ENCODE data around the gene SUGCT.

DNA sequence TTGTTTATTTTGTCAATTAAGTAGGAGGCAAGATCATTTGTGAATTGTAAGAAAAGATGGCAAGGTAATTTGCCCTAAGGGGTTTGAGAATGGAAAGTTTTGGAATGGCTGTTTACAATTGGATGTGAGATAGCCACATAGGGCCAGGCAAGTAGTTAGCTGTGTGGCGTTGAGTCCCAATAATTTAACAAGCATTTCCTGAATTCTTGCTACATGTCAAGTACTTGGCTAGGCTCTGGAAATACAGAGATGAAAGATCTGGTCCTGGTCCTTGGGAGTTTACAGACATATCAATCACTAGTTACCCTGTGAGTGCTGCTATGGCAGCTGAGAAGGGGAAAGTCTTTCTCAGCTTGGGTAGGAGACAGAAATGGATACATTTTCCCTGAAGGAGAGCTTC is 401.6 kb downstream of the SUGCT start:
- TF ChIP-seq, protein P1, sequence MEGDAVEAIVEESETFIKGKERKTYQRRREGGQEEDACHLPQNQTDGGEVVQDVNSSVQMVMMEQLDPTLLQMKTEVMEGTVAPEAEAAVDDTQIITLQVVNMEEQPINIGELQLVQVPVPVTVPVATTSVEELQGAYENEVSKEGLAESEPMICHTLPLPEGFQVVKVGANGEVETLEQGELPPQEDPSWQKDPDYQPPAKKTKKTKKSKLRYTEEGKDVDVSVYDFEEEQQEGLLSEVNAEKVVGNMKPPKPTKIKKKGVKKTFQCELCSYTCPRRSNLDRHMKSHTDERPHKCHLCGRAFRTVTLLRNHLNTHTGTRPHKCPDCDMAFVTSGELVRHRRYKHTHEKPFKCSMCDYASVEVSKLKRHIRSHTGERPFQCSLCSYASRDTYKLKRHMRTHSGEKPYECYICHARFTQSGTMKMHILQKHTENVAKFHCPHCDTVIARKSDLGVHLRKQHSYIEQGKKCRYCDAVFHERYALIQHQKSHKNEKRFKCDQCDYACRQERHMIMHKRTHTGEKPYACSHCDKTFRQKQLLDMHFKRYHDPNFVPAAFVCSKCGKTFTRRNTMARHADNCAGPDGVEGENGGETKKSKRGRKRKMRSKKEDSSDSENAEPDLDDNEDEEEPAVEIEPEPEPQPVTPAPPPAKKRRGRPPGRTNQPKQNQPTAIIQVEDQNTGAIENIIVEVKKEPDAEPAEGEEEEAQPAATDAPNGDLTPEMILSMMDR (conservative IDR thresholded peaks at IDR 0.05; ENCODE audit: low read length): no peak
- no peak for TF ChIP-seq EZH2phosphoT487 (IDR thresholded peaks at IDR 0.05; ENCODE audit: borderline replicate concordance, low read depth, low read length)

Measured in OCI-LY7 (cell line).